HG02623 (cell line): ENCODE data around the gene TNFAIP6.
"Not testable (repeated sequence)": the region's sequence is repeated elsewhere in the genome, so short reads cannot be mapped to it uniquely, and the experiment has no call there.

Experiments
- ATAC-seq: cut with Tn5 transposase; IDR thresholded peaks from one replicate; pipeline ENCODE4 v1.9.1; 2021; ENCODE audit warnings: moderate library complexity; ENCODE audit not compliant: unreplicated experiment

Gene TNFAIP6

GRCh38 chr2:151357359-151357758 lies at the start of gene TNFAIP6:
TSS of gene TNFAIP6 (plus strand) at chr2:151357592. CDS start at chr2:151357667, 75 bp downstream.
- ATAC-seq: no peak

GRCh38 chr2:151310313-151310712 lies 47.1 kb upstream of the TNFAIP6 start:
- not testable (repeated sequence) for ATAC-seq

- ATAC-seq: not testable (repeated sequence)
Measured at GRCh38 chr2:151312440-151312839, 45.0 kb upstream of the TNFAIP6 start.

GRCh38 chr2:151315381-151315903 lies 42.0 kb upstream of the TNFAIP6 start:
- no peak for ATAC-seq

GRCh38 chr2:151325581-151326095 lies 31.8 kb upstream of the TNFAIP6 start:
- no peak for ATAC-seq

- ATAC-seq: no peak
Measured at GRCh38 chr2:151326554-151326953, 30.8 kb upstream of the TNFAIP6 start.

- ATAC-seq: no peak
Measured at GRCh38 chr2:151329998-151330397, 27.4 kb upstream of the TNFAIP6 start.

- no peak for ATAC-seq
Measured at GRCh38 chr2:151333083-151333482, 24.3 kb upstream of the TNFAIP6 start.

GRCh38 chr2:151334082-151334815 lies 23.1 kb upstream of the TNFAIP6 start:
- ATAC-seq: no peak

- no peak for ATAC-seq
Measured at GRCh38 chr2:151336863-151337371, 20.5 kb upstream of the TNFAIP6 start.

- no peak for ATAC-seq
Measured at GRCh38 chr2:151337643-151338042, 19.7 kb upstream of the TNFAIP6 start.

GRCh38 chr2:151338115-151338514 lies 19.3 kb upstream of the TNFAIP6 start:
- ATAC-seq: no peak

GRCh38 chr2:151343073-151343472 lies 14.3 kb upstream of the TNFAIP6 start:
- no peak for ATAC-seq

GRCh38 chr2:151344191-151344590 lies 13.2 kb upstream of the TNFAIP6 start:
- ATAC-seq: not testable (repeated sequence)

- ATAC-seq: no peak
Measured at GRCh38 chr2:151344906-151345305, 12.5 kb upstream of the TNFAIP6 start.

- ATAC-seq: no peak
Measured at GRCh38 chr2:151347294-151347693, 10.1 kb upstream of the TNFAIP6 start.

- no peak for ATAC-seq
Measured at GRCh38 chr2:151347906-151348305, 9.5 kb upstream of the TNFAIP6 start.

- no peak for ATAC-seq
Measured at GRCh38 chr2:151350579-151351195, 6.7 kb upstream of the TNFAIP6 start.

GRCh38 chr2:151353995-151354394 lies 3.4 kb upstream of the TNFAIP6 start:
- ATAC-seq: no peak

GRCh38 chr2:151354807-151355206 lies 2.6 kb upstream of the TNFAIP6 start:
- no peak for ATAC-seq

GRCh38 chr2:151358166-151358970 lies 976 bp downstream of the TNFAIP6 start:
- no peak for ATAC-seq
